Measurements from ENCODE around the gene RMI2. TPM values are rescaled to one million over a fixed set of nuclear protein-coding genes. Genes with fewer than 3 reads are reported as not detected.

Gene RMI2
- total and polyA plus RNA-seq, 4 donors, result 0.28 to 8.5 (median 0.83) TPM

DNA sequence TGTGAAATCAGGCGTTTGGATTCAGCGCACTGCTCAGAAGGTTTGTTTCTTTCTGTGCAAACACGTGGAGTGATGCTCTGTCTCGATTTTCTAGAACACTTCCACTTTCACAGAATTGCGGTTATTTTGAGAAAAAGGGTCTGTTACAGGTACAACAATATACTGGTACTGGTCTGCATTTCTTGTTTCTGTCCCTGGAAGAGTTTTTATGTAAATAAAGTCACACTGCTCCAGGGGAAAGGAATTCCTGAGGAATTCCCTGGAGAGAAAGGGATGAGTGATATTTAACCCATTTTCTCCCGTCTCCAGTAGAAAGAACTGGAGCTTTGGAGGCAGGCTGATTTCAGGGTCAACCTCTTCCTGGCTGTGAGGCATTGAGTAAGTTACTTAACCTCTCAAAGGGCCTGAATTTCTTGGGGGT is 16.2 kb upstream of the RMI2 start:
- WGBS, result 52% methylated on average over 6 of the region's 6 CpGs
- Histone ChIP-seq H3K9ac (ENCODE audit: low read depth in 1 of 2, low read length in 2 of 2) (no peak overlapping the region), H3K27ac (ENCODE audit: low read depth in 1 of 2, low read length in 2 of 2) (peak overlapping the region in 1 of 2 donors; percentile 11), H3K4me1 (ENCODE audit: control insufficient read depth in 4 of 4, insufficient read depth in 4 of 4, low read length in 3 of 4) (no peaks in the 10 kb centered on the region), H3K9me3 (ENCODE audit: control insufficient read depth in 4 of 4, low read length in 3 of 4) (no peaks in the 10 kb centered on the region), H3K36me3 (ENCODE audit: control insufficient read depth in 4 of 4, insufficient read depth in 3 of 4, low read depth in 1 of 4, low read length in 3 of 4) (no peaks in the 10 kb centered on the region), H3K4me3 (ENCODE audit: low read depth in 1 of 3, low read length in 3 of 3) (no peak overlapping the region), H3K27me3 (ENCODE audit: control insufficient read depth in 4 of 4, insufficient read depth in 4 of 4, low read length in 3 of 4) (no peaks in the 10 kb centered on the region)
- no peak for DNase-seq (ENCODE audit: low spot score)
- TF ChIP-seq NR2F2 (IDR thresholded peaks at IDR 0.05), result no peak
- no peak for TF ChIP-seq RAD21 (IDR thresholded peaks at IDR 0.05)
- TF ChIP-seq, protein P1, sequence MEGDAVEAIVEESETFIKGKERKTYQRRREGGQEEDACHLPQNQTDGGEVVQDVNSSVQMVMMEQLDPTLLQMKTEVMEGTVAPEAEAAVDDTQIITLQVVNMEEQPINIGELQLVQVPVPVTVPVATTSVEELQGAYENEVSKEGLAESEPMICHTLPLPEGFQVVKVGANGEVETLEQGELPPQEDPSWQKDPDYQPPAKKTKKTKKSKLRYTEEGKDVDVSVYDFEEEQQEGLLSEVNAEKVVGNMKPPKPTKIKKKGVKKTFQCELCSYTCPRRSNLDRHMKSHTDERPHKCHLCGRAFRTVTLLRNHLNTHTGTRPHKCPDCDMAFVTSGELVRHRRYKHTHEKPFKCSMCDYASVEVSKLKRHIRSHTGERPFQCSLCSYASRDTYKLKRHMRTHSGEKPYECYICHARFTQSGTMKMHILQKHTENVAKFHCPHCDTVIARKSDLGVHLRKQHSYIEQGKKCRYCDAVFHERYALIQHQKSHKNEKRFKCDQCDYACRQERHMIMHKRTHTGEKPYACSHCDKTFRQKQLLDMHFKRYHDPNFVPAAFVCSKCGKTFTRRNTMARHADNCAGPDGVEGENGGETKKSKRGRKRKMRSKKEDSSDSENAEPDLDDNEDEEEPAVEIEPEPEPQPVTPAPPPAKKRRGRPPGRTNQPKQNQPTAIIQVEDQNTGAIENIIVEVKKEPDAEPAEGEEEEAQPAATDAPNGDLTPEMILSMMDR (IDR thresholded peaks at IDR 0.05; ENCODE audit: low read depth, low read length, missing input control), result no peak
- no peak for TF ChIP-seq FOXA2 (IDR thresholded peaks at IDR 0.05)
- TF ChIP-seq, protein P2, sequence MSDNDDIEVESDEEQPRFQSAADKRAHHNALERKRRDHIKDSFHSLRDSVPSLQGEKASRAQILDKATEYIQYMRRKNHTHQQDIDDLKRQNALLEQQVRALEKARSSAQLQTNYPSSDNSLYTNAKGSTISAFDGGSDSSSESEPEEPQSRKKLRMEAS (IDR thresholded peaks at IDR 0.05), result no peak
- no peak for TF ChIP-seq EGR1 (IDR thresholded peaks at IDR 0.05; ENCODE audit: low read depth in 2 of 2)
- TF ChIP-seq, protein P3, sequence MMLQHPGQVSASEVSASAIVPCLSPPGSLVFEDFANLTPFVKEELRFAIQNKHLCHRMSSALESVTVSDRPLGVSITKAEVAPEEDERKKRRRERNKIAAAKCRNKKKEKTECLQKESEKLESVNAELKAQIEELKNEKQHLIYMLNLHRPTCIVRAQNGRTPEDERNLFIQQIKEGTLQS (IDR thresholded peaks at IDR 0.05), result no peak
- TF ChIP-seq, protein P4, sequence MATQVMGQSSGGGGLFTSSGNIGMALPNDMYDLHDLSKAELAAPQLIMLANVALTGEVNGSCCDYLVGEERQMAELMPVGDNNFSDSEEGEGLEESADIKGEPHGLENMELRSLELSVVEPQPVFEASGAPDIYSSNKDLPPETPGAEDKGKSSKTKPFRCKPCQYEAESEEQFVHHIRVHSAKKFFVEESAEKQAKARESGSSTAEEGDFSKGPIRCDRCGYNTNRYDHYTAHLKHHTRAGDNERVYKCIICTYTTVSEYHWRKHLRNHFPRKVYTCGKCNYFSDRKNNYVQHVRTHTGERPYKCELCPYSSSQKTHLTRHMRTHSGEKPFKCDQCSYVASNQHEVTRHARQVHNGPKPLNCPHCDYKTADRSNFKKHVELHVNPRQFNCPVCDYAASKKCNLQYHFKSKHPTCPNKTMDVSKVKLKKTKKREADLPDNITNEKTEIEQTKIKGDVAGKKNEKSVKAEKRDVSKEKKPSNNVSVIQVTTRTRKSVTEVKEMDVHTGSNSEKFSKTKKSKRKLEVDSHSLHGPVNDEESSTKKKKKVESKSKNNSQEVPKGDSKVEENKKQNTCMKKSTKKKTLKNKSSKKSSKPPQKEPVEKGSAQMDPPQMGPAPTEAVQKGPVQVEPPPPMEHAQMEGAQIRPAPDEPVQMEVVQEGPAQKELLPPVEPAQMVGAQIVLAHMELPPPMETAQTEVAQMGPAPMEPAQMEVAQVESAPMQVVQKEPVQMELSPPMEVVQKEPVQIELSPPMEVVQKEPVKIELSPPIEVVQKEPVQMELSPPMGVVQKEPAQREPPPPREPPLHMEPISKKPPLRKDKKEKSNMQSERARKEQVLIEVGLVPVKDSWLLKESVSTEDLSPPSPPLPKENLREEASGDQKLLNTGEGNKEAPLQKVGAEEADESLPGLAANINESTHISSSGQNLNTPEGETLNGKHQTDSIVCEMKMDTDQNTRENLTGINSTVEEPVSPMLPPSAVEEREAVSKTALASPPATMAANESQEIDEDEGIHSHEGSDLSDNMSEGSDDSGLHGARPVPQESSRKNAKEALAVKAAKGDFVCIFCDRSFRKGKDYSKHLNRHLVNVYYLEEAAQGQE (IDR thresholded peaks at IDR 0.05), result no peak
- no peak for TF ChIP-seq RXRA (IDR thresholded peaks at IDR 0.05)
- TF ChIP-seq JUND (IDR thresholded peaks at IDR 0.05), result no peak
- TF ChIP-seq TAF1 (conservative IDR thresholded peaks at IDR 0.05), result no peak

DNA sequence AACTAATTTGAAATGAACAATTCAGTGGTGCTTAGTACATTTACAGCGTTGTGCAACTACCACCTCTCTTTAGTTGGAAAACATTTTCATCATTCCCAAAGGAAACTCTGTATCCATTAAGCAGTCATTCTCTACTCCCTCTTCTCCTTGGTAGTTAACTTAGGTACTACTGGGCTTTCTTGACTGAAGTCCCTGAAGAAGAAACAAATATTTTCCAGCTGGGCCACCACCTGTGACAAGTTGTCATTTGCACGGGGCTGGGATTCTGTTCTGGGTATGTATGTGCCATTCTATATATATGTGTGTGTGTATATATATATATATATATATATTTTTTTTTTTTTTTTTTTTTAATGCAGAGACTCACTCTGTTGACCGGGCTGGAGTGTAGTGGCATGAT is 15.4 kb upstream of the RMI2 start:
- Histone ChIP-seq H3K36me3 (ENCODE audit: control insufficient read depth in 4 of 4, insufficient read depth in 3 of 4, low read depth in 1 of 4, low read length in 3 of 4) (no peaks in the 10 kb centered on the region), H3K27ac (ENCODE audit: low read depth in 1 of 2, low read length in 2 of 2) (no peak overlapping the region), H3K27me3 (ENCODE audit: control insufficient read depth in 4 of 4, insufficient read depth in 4 of 4, low read length in 3 of 4) (no peaks in the 10 kb centered on the region), H3K4me3 (ENCODE audit: low read depth in 1 of 3, low read length in 3 of 3) (no peak overlapping the region), H3K9me3 (ENCODE audit: control insufficient read depth in 4 of 4, low read length in 3 of 4) (no peaks in the 10 kb centered on the region), H3K4me1 (ENCODE audit: control insufficient read depth in 4 of 4, insufficient read depth in 4 of 4, low read length in 3 of 4) (no peaks in the 10 kb centered on the region), H3K9ac (ENCODE audit: low read depth in 1 of 2, low read length in 2 of 2) (no peak overlapping the region)
- 83% methylated on average over 3 of the region's 3 CpGs for WGBS
- DNase-seq (ENCODE audit: low spot score), result no peak
- TF ChIP-seq SP1 (IDR thresholded peaks at IDR 0.05), result no peak

DNA sequence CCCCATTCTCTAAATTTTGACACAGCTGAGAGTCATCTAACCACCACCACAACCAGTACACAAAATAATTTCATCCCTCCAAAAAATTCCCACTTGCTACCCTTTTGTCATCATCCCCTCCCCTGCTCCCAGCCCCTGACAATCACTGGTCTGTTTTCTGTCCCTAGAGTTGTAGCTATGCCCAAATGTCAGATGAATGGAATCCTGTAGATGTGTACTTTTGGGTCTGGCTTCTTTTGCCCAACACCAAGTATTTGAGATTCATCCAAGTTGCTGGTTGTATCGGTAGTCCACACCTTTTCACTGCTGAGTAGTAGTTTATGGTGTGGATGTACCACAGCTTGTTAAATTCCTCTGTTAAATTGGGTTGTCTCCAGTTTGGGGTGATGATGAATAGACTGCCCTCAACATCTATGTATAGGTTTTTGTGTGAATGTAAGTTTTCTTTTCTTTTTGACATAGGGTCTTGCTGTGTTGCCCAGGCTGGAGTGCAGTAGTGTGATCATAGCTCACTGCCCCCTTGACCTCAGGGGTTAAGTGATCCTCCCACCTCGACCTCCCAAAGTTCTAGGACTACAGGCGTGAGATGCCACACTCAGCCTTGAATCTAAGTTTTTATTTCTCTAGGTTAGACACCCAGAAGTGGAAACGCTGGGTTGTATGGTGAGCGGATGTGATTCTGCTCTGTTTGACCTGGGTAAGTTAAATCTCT is 14.6 kb upstream of the RMI2 start:
- Histone ChIP-seq H3K9me3 (ENCODE audit: control insufficient read depth in 4 of 4, low read length in 3 of 4) (no peaks in the 10 kb centered on the region), H3K27me3 (ENCODE audit: control insufficient read depth in 4 of 4, insufficient read depth in 4 of 4, low read length in 3 of 4) (no peaks in the 10 kb centered on the region), H3K4me3 (ENCODE audit: low read depth in 1 of 3, low read length in 3 of 3) (no peak overlapping the region), H3K27ac (ENCODE audit: low read depth in 1 of 2, low read length in 2 of 2) (no peak overlapping the region), H3K4me1 (ENCODE audit: control insufficient read depth in 4 of 4, insufficient read depth in 4 of 4, low read length in 3 of 4) (no peaks in the 10 kb centered on the region), H3K36me3 (ENCODE audit: control insufficient read depth in 4 of 4, insufficient read depth in 3 of 4, low read depth in 1 of 4, low read length in 3 of 4) (no peaks in the 10 kb centered on the region), H3K9ac (ENCODE audit: low read depth in 1 of 2, low read length in 2 of 2) (no peak overlapping the region)
- 87% methylated on average over 5 of the region's 5 CpGs for WGBS
- DNase-seq (ENCODE audit: low spot score), result no peak
- TF ChIP-seq, protein P2 (IDR thresholded peaks at IDR 0.05), result no peak
- TF ChIP-seq JUND (IDR thresholded peaks at IDR 0.05), result no peak
- TF ChIP-seq EGR1 (IDR thresholded peaks at IDR 0.05; ENCODE audit: low read depth in 2 of 2), result no peak
- TF ChIP-seq HNF4G (IDR thresholded peaks at IDR 0.05), result no peak
- TF ChIP-seq, protein P5, sequence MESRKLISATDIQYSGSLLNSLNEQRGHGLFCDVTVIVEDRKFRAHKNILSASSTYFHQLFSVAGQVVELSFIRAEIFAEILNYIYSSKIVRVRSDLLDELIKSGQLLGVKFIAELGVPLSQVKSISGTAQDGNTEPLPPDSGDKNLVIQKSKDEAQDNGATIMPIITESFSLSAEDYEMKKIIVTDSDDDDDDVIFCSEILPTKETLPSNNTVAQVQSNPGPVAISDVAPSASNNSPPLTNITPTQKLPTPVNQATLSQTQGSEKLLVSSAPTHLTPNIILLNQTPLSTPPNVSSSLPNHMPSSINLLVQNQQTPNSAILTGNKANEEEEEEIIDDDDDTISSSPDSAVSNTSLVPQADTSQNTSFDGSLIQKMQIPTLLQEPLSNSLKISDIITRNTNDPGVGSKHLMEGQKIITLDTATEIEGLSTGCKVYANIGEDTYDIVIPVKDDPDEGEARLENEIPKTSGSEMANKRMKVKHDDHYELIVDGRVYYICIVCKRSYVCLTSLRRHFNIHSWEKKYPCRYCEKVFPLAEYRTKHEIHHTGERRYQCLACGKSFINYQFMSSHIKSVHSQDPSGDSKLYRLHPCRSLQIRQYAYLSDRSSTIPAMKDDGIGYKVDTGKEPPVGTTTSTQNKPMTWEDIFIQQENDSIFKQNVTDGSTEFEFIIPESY (IDR thresholded peaks at IDR 0.05), result no peak

All from liver (tissue), 9 donors.